HepG2 (cell line): Measurements from ENCODE around the gene BRCA1. TPM values are rescaled to one million over a fixed set of nuclear protein-coding genes. Genes with fewer than 3 reads are reported as not detected.

Experiments
- AKAP8 ChIP-seq: sonication (generic); formaldehyde crosslinking; IDR thresholded peaks from 2 replicates; pipeline ENCODE4 v1.5.1; 2020; ENCODE audit warnings: mild to moderate bottlenecking, missing genetic modification reagents
- DNMT1 ChIP-seq: sonication (generic); formaldehyde crosslinking; IDR thresholded peaks from 2 replicates; pipeline ENCODE4 v1.5.1; 2020; ENCODE audit warnings: mild to moderate bottlenecking, missing genetic modification reagents
- ETV5 ChIP-seq: IDR thresholded peaks from 2 replicates; pipeline ENCODE4 v1.6.1; 2018; ENCODE audit warnings: missing biosample characterization, missing genetic modification reagents, inconsistent platforms, borderline replicate concordance
- HNRNPK ChIP-seq: fragments of 200-400 bp; formaldehyde crosslinking; IDR thresholded peaks from 2 replicates; pipeline ENCODE4 v1.6.1; 2018; ENCODE audit warnings: low read length, low read depth, moderate library complexity, mild to moderate bottlenecking; ENCODE audit not compliant: poor library complexity, severe bottlenecking
- NAIF1 ChIP-seq: sonication (generic); formaldehyde crosslinking; IDR thresholded peaks from 2 replicates; pipeline ENCODE4 v1.5.0; 2020; ENCODE audit warnings: mild to moderate bottlenecking, missing genetic modification reagents, borderline replicate concordance
- RFX3 ChIP-seq: IDR thresholded peaks from 2 replicates; pipeline ENCODE4 v1.6.1; 2016; ENCODE audit warnings: missing biosample characterization, missing genetic modification reagents
- TBX2 ChIP-seq: sonication (generic); formaldehyde crosslinking; IDR thresholded peaks from 2 replicates; pipeline ENCODE4 v1.5.0; 2020; ENCODE audit warnings: missing genetic modification reagents, mild to moderate bottlenecking, borderline replicate concordance
- ZC3H4 ChIP-seq: sonication (generic); formaldehyde crosslinking; IDR thresholded peaks from 2 replicates; pipeline ENCODE4 v1.4.0; 2020; ENCODE audit warnings: missing genetic modification reagents, borderline replicate concordance
- ZNF337 ChIP-seq: sonication (generic); formaldehyde crosslinking; IDR thresholded peaks from 2 replicates; pipeline ENCODE4 v1.5.1; 2020; ENCODE audit warnings: missing genetic modification reagents, low read depth, mild to moderate bottlenecking, borderline replicate concordance
- ZNF33B ChIP-seq: sonication (generic); formaldehyde crosslinking; IDR thresholded peaks from 2 replicates; pipeline ENCODE4 v1.5.1; 2020; ENCODE audit warnings: mild to moderate bottlenecking, missing genetic modification reagents
- ZNF720 ChIP-seq: sonication (generic); formaldehyde crosslinking; IDR thresholded peaks from 2 replicates; pipeline ENCODE4 v1.4.0; 2020; ENCODE audit warnings: missing genetic modification reagents
- ZNF782 ChIP-seq: sonication (generic); formaldehyde crosslinking; IDR thresholded peaks from 2 replicates; pipeline ENCODE4 v1.4.0; 2020; ENCODE audit warnings: missing genetic modification reagents, mild to moderate bottlenecking, borderline replicate concordance
- polyA plus RNA-seq, 8 experiments: library from polyadenylated mRNA; depleted of rRNA in 3 of 8; stranded (reverse) in 7 of 8; unstranded in 1 of 8; fragments of >200 nt; fragmentation: Illumina TruSeq in 4 of 8; extraction: Trizol in 4 of 8; gene quantifications; 2 replicates each; pipeline versions ENCODE4 v1.2.1 to v1.2.3, GENCODE V29; 2011 to 2016; ENCODE audit warnings: low read depth in 4 of 8, missing spikeins in 1 of 8, mixed read lengths in 1 of 8; ENCODE audit not compliant: insufficient read depth in 1 of 8
- total RNA-seq, 5 experiments: library from RNA; depleted of rRNA; stranded (reverse); fragments of >200 nt; fragmentation: Illumina TruSeq; extraction: Trizol; gene quantifications; 2 replicates each; pipeline ENCODE4 v1.2.3, GENCODE V29; 2016; ENCODE audit warnings: low read depth in 1 of 5
- TF ChIP-seq, protein P1 (sequence below): fragments of 450-650 bp; IDR thresholded peaks from 2 replicates; pipeline ENCODE4 v1.6.1; 2016
- TF ChIP-seq, protein P2 (sequence below): sonication (generic); formaldehyde crosslinking; IDR thresholded peaks from 2 replicates; pipeline ENCODE4 v1.5.1; 2020; ENCODE audit warnings: mild to moderate bottlenecking, missing genetic modification reagents
- TF ChIP-seq, protein P3 (sequence below): sonication (generic); formaldehyde crosslinking; IDR thresholded peaks from 2 replicates; pipeline ENCODE4 v1.9.0; 2021; ENCODE audit warnings: mild to moderate bottlenecking, missing genetic modification reagents

BRCA1 gene
- total and polyA plus RNA-seq, 2 of the 13 experiments (the other 11 are each of a cell fraction or from before 2014, with no cell fraction given) = 13.3 to 37.5 TPM

DNA sequence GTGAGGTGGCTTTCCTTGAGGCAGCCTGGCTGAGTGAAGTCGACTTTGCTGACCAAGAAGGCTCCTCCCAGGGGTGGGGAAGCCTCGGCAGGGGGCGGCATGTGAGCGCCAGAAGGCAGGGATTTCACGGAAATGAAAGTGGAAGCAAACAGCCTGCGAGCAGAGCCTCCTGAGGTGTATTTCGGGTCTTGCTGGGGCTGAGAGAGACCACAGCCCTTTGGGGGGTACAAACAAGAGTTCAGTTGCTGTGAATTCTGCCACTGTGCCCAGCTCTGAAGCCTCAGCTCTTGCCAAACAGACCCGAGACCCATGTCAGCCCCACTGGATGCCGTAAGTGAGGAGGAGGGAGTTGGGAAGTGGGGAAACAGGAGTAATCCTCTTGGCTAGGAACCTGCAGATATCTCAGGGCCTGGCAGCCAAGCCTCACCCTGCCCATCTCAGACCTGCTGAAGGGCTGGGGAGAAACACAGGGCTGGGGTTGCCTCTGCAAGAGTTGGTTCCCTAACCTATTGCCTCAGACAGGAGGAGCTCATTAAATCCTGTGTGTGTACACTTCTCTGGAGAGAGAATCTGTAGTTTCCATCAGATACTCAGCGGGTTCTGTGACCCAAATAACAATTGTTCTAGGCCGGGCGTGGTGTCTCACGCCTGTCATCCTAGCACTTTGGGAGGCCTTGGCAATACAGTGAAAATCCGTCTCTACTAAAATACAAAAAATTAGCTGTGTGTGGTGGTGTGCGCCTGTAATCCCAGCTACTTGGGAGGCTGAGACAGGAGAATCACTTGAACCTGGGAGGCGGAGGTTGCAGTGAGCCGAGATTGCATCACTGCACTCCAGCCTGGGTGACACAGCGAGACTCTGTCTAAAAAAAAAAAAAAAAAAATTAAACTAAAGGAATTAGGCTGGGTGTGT is 118.3 kb downstream of the BRCA1 start, which contains the start of gene IFI35 (continued):
- TF ChIP-seq, protein P1, sequence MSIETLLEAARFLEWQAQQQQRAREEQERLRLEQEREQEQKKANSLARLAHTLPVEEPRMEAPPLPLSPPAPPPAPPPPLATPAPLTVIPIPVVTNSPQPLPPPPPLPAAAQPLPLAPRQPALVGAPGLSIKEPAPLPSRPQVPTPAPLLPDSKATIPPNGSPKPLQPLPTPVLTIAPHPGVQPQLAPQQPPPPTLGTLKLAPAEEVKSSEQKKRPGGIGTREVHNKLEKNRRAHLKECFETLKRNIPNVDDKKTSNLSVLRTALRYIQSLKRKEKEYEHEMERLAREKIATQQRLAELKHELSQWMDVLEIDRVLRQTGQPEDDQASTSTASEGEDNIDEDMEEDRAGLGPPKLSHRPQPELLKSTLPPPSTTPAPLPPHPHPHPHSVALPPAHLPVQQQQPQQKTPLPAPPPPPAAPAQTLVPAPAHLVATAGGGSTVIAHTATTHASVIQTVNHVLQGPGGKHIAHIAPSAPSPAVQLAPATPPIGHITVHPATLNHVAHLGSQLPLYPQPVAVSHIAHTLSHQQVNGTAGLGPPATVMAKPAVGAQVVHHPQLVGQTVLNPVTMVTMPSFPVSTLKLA = no peak
- TF ChIP-seq ZNF782 = 0 out of 2 replicates have a peak, but pooled peaks have one; percentile 16
- TF ChIP-seq ZNF33B (CRISPR knock-in tag) = peak; percentile 37; the same call in 1 of the 2 replicates
- no peak for TF ChIP-seq ZC3H4 (CRISPR knock-in tag)
- TF ChIP-seq ZNF337 = no peak
- no peak for TF ChIP-seq NAIF1 (CRISPR knock-in tag)
- TF ChIP-seq TBX2 (CRISPR knock-in tag) = peak; percentile 62; the same call in 1 of the 2 replicates
- TF ChIP-seq ETV5 (CRISPR knock-in tag) = 0 out of 2 replicates have a peak, but pooled peaks have one; percentile 4
- no peak for TF ChIP-seq HNRNPK
- TF ChIP-seq, protein P2, sequence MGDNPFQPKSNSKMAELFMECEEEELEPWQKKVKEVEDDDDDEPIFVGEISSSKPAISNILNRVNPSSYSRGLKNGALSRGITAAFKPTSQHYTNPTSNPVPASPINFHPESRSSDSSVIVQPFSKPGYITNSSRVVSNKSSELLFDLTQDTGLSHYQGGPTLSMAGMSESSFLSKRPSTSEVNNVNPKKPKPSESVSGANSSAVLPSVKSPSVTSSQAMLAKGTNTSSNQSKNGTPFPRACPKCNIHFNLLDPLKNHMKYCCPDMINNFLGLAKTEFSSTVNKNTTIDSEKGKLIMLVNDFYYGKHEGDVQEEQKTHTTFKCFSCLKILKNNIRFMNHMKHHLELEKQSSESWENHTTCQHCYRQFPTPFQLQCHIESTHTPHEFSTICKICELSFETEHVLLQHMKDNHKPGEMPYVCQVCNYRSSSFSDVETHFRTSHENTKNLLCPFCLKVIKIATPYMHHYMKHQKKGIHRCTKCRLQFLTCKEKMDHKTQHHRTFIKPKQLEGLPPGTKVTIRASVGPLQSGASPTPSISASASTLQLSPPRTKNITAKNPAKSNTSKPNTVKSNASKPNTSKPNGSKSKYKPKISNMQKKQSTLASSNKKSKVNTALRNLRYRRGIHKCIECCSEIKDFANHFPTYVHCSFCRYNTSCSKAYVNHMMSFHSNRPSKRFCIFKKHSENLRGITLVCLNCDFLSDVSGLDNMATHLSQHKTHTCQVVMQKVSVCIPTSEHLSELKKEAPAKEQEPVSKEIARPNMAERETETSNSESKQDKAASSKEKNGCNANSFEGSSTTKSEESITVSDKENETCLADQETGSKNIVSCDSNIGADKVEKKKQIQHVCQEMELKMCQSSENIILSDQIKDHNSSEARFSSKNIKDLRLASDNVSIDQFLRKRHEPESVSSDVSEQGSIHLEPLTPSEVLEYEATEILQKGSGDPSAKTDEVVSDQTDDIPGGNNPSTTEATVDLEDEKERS = peak; percentile 64; the same call in 1 of the 2 replicates
- no peak for TF ChIP-seq ZNF720
- no peak for TF ChIP-seq RFX3 (CRISPR knock-in tag)
- TF ChIP-seq DNMT1 (CRISPR knock-in tag) = 0 out of 2 replicates have a peak, but pooled peaks have one; percentile 60
- TF ChIP-seq AKAP8 = no peak
- TF ChIP-seq, protein P3, sequence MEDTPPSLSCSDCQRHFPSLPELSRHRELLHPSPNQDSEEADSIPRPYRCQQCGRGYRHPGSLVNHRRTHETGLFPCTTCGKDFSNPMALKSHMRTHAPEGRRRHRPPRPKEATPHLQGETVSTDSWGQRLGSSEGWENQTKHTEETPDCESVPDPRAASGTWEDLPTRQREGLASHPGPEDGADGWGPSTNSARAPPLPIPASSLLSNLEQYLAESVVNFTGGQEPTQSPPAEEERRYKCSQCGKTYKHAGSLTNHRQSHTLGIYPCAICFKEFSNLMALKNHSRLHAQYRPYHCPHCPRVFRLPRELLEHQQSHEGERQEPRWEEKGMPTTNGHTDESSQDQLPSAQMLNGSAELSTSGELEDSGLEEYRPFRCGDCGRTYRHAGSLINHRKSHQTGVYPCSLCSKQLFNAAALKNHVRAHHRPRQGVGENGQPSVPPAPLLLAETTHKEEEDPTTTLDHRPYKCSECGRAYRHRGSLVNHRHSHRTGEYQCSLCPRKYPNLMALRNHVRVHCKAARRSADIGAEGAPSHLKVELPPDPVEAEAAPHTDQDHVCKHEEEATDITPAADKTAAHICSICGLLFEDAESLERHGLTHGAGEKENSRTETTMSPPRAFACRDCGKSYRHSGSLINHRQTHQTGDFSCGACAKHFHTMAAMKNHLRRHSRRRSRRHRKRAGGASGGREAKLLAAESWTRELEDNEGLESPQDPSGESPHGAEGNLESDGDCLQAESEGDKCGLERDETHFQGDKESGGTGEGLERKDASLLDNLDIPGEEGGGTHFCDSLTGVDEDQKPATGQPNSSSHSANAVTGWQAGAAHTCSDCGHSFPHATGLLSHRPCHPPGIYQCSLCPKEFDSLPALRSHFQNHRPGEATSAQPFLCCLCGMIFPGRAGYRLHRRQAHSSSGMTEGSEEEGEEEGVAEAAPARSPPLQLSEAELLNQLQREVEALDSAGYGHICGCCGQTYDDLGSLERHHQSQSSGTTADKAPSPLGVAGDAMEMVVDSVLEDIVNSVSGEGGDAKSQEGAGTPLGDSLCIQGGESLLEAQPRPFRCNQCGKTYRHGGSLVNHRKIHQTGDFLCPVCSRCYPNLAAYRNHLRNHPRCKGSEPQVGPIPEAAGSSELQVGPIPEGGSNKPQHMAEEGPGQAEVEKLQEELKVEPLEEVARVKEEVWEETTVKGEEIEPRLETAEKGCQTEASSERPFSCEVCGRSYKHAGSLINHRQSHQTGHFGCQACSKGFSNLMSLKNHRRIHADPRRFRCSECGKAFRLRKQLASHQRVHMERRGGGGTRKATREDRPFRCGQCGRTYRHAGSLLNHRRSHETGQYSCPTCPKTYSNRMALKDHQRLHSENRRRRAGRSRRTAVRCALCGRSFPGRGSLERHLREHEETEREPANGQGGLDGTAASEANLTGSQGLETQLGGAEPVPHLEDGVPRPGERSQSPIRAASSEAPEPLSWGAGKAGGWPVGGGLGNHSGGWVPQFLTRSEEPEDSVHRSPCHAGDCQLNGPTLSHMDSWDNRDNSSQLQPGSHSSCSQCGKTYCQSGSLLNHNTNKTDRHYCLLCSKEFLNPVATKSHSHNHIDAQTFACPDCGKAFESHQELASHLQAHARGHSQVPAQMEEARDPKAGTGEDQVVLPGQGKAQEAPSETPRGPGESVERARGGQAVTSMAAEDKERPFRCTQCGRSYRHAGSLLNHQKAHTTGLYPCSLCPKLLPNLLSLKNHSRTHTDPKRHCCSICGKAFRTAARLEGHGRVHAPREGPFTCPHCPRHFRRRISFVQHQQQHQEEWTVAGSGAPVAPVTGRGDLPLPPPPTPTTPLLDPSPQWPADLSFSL (CRISPR knock-in tag) = no peak; the same call in 1 of the 2 replicates
